HG03521 (cell line): ENCODE measurements around the gene SPACA6.
"Not testable (repeated sequence)": the region's sequence is repeated elsewhere in the genome, so short reads cannot be mapped to it uniquely, and the experiment has no call there.

Experiments
- ATAC-seq: cut with Tn5 transposase; IDR thresholded peaks from one replicate; pipeline ENCODE4 v1.9.1; 2021; ENCODE audit warnings: mild to moderate bottlenecking, moderate library complexity; ENCODE audit not compliant: unreplicated experiment

The SPACA6 gene, protein sequence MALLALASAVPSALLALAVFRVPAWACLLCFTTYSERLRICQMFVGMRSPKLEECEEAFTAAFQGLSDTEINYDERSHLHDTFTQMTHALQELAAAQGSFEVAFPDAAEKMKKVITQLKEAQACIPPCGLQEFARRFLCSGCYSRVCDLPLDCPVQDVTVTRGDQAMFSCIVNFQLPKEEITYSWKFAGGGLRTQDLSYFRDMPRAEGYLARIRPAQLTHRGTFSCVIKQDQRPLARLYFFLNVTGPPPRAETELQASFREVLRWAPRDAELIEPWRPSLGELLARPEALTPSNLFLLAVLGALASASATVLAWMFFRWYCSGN

DNA sequence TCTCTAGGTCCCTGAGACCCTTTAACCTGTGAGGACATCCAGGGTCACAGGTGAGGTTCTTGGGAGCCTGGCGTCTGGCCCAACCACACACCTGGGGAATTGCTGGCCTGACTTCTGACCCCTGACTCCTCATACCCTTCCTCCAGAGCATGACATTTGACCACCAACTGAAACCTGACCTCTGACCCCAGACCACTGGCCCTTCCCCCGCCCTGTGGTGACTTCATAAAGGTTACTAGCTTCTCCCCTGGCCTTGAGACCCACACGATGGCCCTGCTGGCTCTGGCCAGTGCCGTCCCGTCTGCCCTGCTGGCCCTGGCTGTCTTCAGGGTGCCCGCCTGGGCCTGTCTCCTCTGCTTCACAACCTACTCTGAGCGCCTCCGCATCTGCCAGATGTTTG is at the start of gene SPACA6:
Gene SPACA6, plus strand, starts transcription at position 71 of the 400 bp plus-strand sequence. Its CDS starts 197 bp downstream, at position 268.
- ATAC-seq = no peak

DNA sequence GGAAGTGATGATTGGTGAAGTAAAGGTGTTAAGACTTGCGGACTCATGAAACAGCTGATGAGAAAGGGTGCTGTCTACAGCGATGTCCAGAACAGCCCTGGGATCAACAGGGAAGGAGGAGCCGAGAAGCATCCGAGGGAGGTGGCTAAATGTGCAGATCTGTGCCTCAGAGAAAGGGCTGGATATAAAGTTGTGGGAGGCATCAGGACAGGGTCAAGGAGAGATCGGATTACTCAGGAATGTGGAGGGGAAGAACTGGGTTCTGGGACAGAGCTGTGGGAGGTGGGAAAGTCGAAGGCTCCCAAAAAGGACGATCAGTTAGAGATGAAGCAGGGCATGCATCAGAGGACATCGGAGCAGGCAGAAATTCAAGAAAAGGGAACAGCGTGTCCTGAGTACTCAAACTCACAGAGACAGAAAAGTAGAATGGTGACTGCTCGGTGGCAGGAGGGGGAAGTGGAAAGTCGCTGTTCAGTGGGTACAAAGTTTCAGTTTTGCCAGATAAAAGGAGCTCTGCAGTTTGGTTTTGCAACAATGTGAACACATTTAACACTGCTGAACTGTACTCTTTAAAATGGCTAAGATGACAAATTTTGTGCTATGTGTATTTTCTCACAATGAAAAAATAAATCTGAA is 48.4 kb upstream of the SPACA6 start:
- no peak for ATAC-seq

DNA sequence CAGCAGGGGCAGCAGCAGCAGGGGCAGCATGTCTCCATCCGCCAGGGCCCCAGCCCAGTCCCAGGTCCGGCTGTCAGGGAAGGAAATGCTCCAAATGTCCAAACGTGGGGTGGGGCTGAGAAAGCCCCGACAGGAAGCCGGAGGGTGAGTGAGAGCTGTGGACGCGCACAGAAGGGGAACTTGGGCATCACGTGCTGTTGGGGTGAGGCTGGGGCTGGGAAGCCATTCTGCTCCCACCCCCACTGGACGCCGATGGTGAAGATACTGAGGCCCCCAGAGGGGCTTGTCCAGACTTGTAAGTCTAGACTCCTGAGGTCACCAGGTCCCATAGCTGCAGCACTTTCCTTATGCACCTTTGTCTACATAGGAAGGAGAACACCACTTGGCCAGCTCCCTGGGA is 46.4 kb upstream of the SPACA6 start, which contains the start of gene SIGLEC14:
Gene SIGLEC14, minus strand, starts transcription at position 96 of the 400 bp plus-strand sequence. Its CDS starts 66 bp downstream, at position 30.
- ATAC-seq = not testable (repeated sequence)

DNA sequence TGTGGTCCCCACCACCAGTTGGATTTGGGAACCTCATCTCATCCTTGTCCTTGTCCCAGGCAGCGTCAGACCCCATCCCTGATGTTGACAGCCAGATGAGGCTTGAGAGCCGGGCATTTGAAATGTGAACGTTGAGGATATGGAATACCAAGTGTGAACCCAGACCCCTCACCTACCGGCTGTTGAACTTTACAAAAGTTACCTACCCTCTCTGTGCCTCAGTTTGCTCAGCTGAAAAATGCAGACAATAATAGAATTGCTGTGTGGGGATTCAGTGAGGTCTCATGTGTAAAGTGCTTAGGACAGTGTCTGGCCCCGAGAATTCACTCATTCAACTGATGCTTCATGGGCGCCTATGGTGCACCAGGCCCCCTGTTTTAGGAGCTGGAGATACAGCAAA is 45.8 kb upstream of the SPACA6 start:
- no peak for ATAC-seq

DNA sequence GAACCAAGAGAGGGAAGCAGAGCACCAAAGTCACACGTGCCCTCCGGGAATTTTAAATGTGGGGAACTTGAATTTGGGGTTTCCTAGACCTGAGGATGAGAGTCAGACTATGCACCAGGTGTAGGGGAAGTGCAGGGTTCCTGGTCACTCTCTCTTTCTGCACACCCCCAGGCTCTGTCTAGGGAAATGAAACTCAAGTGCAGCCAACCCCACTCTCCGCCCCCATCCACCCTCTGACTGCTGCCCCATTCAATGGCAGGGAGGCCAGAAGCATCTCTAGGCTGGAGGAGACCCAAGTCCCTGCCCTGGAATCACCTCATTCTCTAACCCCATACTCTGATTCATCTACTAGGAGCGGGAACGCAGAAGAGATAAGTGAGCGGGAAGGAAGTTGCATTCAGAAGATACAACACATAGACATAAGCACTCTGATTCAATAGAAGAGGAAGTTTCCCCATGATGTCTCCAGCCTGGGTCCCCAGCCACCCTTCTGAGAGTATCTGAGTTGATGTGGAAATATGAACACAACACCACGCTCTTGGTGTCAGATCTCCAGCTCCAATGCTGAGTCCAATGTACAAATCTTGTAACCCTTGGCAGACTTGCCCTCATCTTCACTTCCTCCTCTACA is 41.8 kb upstream of the SPACA6 start:
- ATAC-seq = no peak

DNA sequence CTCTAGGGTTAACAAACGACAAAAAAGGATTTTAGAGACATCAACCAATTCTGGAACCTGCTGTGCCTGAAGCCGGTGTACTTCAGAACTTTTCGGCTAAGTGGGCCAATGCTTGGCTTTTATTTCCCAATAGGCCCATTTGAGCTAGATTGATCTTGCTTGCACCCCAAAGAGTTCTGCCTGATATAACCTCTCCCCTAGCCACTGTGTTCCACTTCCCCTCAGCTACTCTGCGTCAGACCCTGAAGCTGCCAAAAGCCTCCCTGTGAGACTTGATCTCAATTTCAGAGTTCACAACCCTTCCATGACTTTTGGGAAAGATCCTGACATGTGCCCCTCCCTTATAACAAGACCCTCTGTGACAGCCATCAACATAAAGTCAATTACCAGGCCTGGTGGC is 40.9 kb upstream of the SPACA6 start:
- ATAC-seq = no peak

DNA sequence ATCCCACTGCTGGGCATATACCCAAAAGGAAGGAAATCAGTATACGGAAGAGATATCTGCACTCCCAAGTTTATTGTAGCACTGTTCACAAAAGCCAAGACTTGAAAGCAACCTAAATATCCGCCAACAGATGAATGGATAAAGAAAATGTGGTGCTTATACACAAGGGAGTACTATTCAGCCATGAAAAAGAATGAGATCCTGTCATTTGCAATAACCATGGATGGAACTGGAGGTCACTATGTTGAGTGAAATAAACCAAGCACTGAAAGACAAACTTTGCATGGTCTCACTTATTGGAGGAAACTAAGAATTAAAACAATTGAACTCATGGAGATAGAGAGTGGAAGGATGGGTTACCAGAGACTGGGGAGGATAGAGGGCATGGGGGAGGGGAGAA is 40.0 kb upstream of the SPACA6 start:
- ATAC-seq = no peak

DNA sequence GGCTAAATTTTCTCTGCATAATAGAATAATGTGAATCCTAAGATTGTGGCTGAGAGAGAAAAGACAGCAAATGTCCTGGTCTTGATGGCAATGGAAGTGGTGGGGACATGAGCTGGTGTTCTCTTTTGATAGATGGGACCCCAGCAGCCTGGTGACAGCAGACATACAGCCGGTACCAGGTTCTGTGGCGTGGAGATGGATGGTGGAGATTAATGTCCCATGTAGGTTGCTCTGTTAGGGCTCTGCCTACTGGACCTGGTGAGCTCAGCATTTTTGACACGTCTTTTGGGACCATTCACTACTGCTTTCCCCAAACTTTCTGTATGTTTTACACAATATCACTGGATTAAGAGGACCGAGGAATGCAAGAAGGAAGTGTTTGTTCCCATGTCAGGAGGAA is 38.3 kb upstream of the SPACA6 start:
- no peak for ATAC-seq

DNA sequence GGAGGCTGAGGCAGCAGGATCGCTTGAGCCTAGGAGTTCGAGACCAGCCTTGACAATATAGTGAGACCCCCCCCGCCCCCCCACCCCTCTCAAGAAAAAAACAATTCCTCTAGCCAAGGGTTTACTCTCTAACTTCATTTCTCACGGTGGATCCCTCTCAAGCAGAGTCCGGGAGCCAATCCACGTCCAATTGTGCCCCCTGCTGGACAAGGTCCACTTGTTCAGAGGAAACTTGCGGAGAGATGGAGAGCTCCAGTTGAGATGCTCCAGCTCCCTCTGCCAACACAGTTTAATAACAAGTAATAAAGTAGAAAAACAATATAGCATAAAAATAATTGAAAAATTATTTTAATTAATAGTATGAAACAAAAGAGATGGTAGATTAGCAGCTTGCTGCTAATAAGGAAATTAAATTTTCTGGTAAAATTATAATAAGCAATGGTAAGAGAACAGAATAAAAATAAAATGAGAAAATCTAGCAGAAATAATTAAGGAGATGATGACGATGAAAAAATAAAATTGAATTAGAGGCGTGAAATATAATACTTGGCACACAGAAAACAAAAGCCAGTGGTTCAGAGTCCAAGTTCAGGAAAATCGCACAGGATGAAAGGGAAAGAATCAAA is 32.0 kb upstream of the SPACA6 start:
- ATAC-seq = no peak

DNA sequence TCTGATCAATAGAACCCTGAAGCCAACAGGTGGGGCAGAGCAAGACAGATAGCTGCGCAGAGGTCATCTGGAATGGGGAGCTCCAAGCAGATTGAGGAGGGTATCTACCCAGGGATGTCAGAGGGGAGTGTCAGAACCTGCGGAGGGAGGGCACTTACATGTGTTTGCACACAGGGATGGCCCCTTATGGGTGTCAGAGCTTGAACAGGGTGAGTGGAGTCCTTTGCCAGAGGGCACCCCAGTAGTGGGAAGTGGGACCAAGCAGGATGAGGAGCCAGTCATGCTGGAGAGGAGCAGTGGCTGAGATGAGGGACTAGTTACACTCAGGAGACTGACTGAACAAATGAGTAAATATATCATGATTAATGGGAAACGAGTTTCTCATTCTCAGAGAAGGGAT is 29.5 kb upstream of the SPACA6 start:
- no peak for ATAC-seq

DNA sequence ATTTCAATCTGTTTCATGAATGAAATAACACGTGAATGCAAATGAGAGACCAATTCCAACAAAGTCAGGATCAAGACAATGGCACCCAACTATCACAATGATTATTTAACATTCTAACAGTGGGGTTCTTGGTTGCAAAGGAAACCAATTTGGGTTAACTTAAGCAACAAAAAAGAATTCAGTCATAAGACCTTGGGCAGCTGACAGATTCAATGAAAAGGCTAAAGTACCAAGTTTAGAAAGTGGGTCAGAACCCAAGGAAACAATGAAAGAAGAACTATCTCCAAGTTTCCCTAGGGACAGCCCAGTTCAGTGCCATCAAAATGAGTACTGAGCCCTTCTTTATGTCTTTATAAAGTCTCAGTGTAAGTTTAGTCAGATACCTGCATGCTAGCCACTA is 29.0 kb upstream of the SPACA6 start:
- no peak for ATAC-seq

DNA sequence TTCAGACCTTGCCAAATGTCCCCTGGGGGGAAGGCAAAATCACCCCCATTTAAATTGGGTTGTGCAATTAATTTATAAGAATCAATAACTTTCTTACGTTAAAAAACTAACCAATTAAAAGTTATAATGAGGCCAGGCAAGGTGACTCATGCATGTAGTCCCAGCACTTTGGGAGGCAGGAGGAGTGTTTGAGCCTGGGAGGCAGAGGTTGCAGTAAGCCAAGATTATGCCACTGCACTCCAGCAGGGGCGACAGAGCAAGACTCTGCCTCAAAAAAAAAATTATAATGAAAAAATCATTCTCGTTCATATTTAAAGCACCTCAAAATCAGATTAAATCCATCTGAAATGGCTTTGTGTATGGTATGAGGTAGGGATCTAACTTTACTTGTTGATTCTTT is 28.1 kb upstream of the SPACA6 start:
- ATAC-seq = no peak

DNA sequence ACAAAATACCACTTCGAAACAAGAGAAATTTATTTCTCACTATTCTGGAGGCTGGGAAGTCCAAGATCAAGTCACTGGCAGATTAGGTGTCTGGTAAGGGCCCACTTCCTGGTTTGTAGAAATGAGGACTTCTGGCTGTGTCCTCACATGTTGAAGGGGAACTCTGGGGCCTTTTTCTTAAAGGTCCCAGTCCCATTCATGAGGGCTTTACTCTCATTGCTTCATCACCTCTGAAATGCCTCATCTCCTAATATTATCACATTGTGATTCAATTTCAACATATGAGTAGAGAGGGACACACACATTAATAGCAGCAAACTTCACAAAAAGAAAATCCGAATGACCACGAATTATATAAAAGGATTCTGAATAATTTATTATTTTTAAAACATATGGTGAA is 24.9 kb upstream of the SPACA6 start:
- no peak for ATAC-seq

DNA sequence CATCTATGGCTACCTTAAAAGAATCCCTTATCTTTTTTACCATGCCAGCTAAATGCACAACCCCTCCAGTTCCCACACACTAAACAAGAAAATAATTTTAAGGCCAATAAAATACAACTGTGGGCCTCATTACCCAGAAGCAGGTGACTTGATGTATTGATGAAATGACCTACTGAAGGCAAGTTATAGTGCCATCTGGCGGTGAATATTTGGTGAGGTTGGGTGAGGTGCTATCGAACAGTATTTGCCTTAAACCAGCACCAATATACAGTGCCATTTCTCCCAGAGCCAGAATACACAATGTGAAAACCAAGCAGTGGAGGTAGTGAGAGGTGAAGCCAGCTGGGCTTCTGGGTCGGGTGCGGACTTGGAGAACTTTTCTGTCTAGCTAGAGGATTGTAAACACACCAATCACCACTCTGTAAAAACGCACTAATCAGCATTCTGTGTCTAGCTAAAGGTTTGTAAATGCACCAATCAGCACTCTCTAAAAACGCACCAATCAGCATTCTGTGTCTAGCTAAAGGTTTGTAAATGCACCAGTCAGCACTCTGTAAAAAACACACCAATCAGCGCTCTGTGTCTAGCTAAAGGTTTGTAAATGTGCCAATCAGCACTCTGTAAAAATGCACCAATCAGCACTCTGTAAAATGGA is 17.1 kb upstream of the SPACA6 start:
- ATAC-seq = not testable (repeated sequence)

DNA sequence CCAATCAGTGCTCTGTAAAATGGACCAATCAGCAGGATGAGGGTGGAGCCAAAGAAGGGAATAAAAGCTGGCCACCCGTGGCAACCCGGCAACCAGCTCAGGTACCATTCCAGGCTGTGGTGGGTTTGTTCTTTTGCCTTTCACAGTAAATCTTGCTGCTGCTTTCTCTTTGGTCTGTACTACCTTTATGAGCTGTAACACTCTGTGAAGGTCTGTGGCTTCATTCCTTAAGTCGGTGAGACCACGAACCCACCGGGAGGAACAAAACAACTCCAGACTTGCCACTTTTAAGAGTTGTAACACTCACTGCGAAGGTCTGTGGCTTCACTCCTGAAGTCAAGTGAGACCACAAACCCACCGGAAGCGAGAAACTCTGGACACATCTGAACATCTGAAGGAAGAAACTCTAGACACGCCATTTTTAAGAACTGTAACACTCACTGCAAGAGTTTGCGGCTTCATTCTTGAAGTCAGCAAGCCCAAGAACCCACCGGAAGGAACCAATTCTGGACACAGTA is 16.5 kb upstream of the SPACA6 start:
- ATAC-seq = no peak

DNA sequence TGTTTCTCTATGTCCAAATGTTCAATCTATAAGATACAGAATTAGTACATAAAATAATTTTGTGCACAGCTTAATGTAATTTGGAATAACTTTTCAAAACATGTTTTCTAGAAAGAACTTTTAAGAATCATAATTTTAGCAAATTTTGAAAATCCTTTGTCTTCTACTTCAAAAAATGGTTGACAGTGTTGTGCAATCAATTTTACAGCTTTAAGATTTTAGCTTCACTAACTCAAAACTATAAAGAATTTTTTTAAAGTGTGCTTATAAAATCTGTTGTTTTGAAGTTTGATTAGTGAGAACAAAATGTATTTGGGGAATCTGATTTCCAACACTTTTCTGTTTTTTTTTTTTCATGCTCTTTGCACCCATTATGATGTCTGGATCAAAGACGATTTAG is 12.7 kb upstream of the SPACA6 start:
- ATAC-seq = no peak

DNA sequence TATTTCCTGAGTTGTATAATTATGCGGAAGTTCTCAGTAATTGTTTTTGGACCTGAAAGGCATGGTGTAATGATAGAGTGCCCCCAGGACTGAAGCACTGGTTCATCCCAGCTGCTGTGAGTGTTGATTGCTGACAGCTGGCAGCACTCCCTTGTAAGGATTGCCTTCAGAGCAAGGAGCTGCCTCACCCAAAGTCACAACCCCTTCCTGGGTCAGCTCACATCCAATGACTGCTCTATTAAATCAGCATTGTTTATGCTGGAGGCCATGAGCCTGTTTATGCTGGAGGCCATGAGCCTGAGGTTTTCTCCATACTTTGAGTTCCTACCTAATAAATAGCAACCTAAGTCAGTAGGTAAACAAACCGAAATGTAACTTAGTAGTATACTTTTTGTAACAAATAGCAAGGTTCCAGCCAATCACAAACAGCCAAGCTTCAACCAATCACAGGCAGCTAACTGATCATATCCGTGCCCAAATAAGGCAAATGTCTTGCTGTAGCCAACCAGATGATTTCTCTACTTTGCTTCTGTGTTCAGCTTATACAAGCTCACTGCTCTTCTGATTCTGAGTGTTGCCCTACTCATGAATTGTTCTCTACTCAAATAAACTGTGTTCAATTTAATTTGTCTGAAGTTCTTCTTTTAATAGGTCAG is 11.7 kb upstream of the SPACA6 start:
- ATAC-seq = no peak

DNA sequence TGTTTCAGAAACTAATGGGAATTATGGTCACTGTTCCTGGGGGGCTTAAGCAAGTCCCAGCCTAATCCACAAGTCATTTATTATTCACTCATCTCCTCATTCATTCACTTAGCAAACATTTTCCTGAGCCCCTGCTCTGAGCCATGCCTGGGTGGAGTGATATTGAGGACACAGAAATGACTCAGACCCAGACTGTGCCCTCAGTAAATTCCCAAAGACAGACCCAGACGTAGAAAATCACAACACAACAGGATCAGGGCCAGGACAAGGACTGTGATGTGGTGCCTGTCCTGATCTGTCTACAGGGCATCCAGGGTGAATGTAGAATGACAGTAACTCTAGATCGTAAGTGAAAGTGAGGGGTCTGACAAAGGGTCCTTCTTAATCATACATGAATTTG is 7.0 kb upstream of the SPACA6 start:
- ATAC-seq = no peak

DNA sequence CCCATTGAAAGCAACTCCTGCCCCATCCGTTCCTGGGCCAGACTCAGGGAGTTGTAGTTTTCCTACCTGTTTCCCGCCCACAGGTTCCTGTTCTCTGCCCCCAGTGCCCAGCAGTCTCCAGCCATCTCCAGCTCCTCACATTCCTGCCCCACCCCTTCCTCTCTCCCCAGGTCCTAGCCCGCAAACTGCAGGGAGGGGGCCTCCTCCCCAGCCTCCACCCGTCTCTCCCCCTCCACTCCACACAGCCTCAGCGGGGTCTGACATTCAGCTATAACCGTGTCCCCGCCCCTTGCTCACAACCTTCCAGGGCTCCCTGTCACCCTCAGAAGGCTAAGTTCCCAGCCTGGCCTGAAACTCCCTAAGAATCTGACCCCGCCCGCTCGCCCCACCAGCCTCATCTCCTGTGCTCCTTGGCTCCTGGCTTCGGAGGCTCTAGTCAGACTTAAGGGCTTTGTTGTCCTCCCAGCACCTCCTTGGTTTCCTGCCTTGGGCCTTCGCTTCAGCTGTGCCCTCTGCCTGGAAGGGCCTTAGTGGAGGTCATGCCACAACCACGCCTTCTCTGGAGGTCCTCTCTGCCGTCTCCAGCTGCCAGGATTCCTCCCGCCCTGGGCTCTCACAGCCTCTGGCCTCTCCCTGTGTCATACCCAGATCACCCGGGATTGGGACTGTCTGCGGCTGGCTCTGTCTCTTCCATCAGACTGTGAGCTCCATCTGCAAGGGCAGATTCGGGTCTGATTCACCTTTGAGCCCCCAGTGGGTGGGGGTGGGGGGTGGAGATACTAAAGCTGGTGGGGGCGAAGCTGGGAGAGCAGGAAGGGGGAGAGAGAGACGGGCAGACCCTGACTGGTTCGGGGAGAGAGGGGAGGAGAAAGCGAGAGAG is 5.1 kb upstream of the SPACA6 start:
- no peak for ATAC-seq
